Sigmoid colon (tissue), 4 donors: ENCODE measurements around the gene NKX6-2.

Experiments
- EP300 ChIP-seq, 4 donors: sonication (generic); formaldehyde crosslinking; IDR thresholded peaks; one replicate each; pipeline ENCODE4 v1.6.1; 2017; ENCODE audit warnings: antibody characterized with exemption in 4 of 4
- POLR2A ChIP-seq, 2 donors: fragments of 450-650 bp; IDR thresholded peaks; one replicate each; pipeline ENCODE4 v1.6.1; 2016; ENCODE audit warnings: antibody characterized with exemption in 2 of 2, mild to moderate bottlenecking in 2 of 2, moderate library complexity in 2 of 2
- POLR2AphosphoS5 ChIP-seq, 4 donors: sonication (generic); formaldehyde crosslinking; IDR thresholded peaks; one replicate each; pipeline ENCODE4 v1.6.1; 2017; ENCODE audit warnings: antibody characterized with exemption in 4 of 4
- TF ChIP-seq, protein P1 (sequence below), 4 experiments: fragments of 450-650 bp in 3 of 4; fragments of 200-600 bp in 1 of 4; IDR thresholded peaks; one replicate each; pipeline ENCODE4 v1.5.1; 2016 to 2019; ENCODE audit warnings: antibody characterized with exemption in 4 of 4, mild to moderate bottlenecking in 3 of 4, moderate library complexity in 2 of 4

DNA sequence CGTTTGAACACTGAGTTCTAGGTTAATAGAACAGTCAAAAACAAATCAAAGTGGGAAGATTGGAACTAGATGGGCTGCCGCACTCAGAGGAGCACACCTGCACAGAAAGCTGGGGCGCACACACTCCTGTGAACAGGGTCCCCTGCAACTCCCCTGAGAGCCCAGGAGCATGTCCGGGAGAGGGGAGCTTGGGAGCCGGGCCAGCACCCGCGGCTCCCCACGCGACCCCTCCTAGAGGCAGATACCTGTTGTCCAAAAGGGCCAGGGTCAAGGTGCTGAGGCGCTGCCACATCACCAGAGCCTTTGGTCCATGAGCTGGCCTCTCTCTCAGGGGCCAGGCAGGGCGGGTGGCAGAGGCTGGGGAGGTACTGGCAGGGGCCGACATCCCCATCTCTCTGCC, 5.6 kb downstream of the NKX6-2 start:
- no peak for TF ChIP-seq POLR2A (IDR thresholded peaks at IDR 0.05)
- TF ChIP-seq, protein P1, sequence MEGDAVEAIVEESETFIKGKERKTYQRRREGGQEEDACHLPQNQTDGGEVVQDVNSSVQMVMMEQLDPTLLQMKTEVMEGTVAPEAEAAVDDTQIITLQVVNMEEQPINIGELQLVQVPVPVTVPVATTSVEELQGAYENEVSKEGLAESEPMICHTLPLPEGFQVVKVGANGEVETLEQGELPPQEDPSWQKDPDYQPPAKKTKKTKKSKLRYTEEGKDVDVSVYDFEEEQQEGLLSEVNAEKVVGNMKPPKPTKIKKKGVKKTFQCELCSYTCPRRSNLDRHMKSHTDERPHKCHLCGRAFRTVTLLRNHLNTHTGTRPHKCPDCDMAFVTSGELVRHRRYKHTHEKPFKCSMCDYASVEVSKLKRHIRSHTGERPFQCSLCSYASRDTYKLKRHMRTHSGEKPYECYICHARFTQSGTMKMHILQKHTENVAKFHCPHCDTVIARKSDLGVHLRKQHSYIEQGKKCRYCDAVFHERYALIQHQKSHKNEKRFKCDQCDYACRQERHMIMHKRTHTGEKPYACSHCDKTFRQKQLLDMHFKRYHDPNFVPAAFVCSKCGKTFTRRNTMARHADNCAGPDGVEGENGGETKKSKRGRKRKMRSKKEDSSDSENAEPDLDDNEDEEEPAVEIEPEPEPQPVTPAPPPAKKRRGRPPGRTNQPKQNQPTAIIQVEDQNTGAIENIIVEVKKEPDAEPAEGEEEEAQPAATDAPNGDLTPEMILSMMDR (IDR thresholded peaks at IDR 0.05), result no peak
- TF ChIP-seq EP300 (IDR thresholded peaks at IDR 0.05), result no peak
- TF ChIP-seq POLR2AphosphoS5 (IDR thresholded peaks at IDR 0.05), result no peak
